HepG2 (cell line): ENCODE measurements around the gene ADAT3. TPM values are rescaled to one million over a fixed set of nuclear protein-coding genes. Genes with fewer than 3 reads are reported as not detected.
A peak's percentile ranks its signal among the peaks of the same experiment; 100 is the strongest.

ENCODE experiments used
- ARNTL ChIP-seq: sonication (generic); formaldehyde crosslinking; IDR thresholded peaks from 2 replicates; pipeline ENCODE4 v1.4.0; 2020; ENCODE audit warnings: mild to moderate bottlenecking, missing genetic modification reagents
- FOXA1 ChIP-seq, 2 experiments: fragments of 450-650 bp in 1 of 2; sonication (generic) in 1 of 2; formaldehyde crosslinking in 1 of 2; IDR thresholded peaks; 2 replicates each; pipeline versions ENCODE4 v1.4.0 to v1.6.1; 2016 to 2020; ENCODE audit warnings: missing genetic modification reagents in 1 of 2
- NFIB ChIP-seq: sonication (generic); formaldehyde crosslinking; IDR thresholded peaks from 2 replicates; pipeline ENCODE4 v1.9.0; 2021; ENCODE audit warnings: missing genetic modification reagents, mild to moderate bottlenecking, borderline replicate concordance
- SAFB2 ChIP-seq: sonication (generic); formaldehyde crosslinking; IDR thresholded peaks from 2 replicates; pipeline ENCODE4 v1.5.1; 2020; ENCODE audit warnings: missing genetic modification reagents, low read depth, mild to moderate bottlenecking, borderline replicate concordance
- ZNF780A ChIP-seq: sonication (generic); formaldehyde crosslinking; IDR thresholded peaks from 2 replicates; pipeline ENCODE4 v1.8.0; 2022; ENCODE audit warnings: mild to moderate bottlenecking, missing genetic modification reagents, moderate library complexity
- ZSCAN30 ChIP-seq: sonication (generic); formaldehyde crosslinking; IDR thresholded peaks from 2 replicates; pipeline ENCODE4 v1.5.0; 2020; ENCODE audit warnings: mild to moderate bottlenecking, missing genetic modification reagents
- polyA plus RNA-seq, 8 experiments: library from polyadenylated mRNA; depleted of rRNA in 3 of 8; stranded (reverse) in 7 of 8; unstranded in 1 of 8; fragments of >200 nt; fragmentation: Illumina TruSeq in 4 of 8; extraction: Trizol in 4 of 8; gene quantifications; 2 replicates each; pipeline versions ENCODE4 v1.2.1 to v1.2.3, GENCODE V29; 2011 to 2016; ENCODE audit warnings: low read depth in 4 of 8, missing spikeins in 1 of 8, mixed read lengths in 1 of 8; ENCODE audit not compliant: insufficient read depth in 1 of 8
- total RNA-seq, 5 experiments: library from RNA; depleted of rRNA; stranded (reverse); fragments of >200 nt; fragmentation: Illumina TruSeq; extraction: Trizol; gene quantifications; 2 replicates each; pipeline ENCODE4 v1.2.3, GENCODE V29; 2016; ENCODE audit warnings: low read depth in 1 of 5
- TF ChIP-seq, protein P1 (sequence below): sonication (generic); formaldehyde crosslinking; IDR thresholded peaks from 2 replicates; pipeline ENCODE4 v1.5.1; 2020; ENCODE audit warnings: mild to moderate bottlenecking, missing genetic modification reagents, moderate library complexity
- TF ChIP-seq, protein P2 (sequence below): sonication (generic); formaldehyde crosslinking; IDR thresholded peaks from 2 replicates; pipeline ENCODE4 v1.9.0; 2021; ENCODE audit warnings: mild to moderate bottlenecking, missing genetic modification reagents
- TF ChIP-seq, protein P3 (sequence below): sonication (generic); formaldehyde crosslinking; IDR thresholded peaks from 2 replicates; pipeline ENCODE4 v1.8.1; 2023; ENCODE audit warnings: mild to moderate bottlenecking, missing genetic modification reagents, borderline replicate concordance
- TF ChIP-seq, protein P4 (sequence below): sonication (generic); formaldehyde crosslinking; IDR thresholded peaks from 2 replicates; pipeline ENCODE4 v1.5.0; 2020; ENCODE audit warnings: mild to moderate bottlenecking, low read depth, missing genetic modification reagents, borderline replicate concordance
- TF ChIP-seq, protein P5 (sequence below): sonication (generic); formaldehyde crosslinking; IDR thresholded peaks from 2 replicates; pipeline ENCODE4 v1.9.0; 2021; ENCODE audit warnings: missing genetic modification reagents, borderline replicate concordance
- TF ChIP-seq, protein P6 (sequence below): sonication (generic); formaldehyde crosslinking; IDR thresholded peaks from 2 replicates; pipeline ENCODE4 v1.8.0; 2022; ENCODE audit warnings: mild to moderate bottlenecking, missing genetic modification reagents; ENCODE audit not compliant: insufficient replicate concordance
- TF ChIP-seq, protein P7 (sequence below): sonication (generic); formaldehyde crosslinking; IDR thresholded peaks from 2 replicates; pipeline ENCODE4 v1.4.0; 2020; ENCODE audit warnings: mild to moderate bottlenecking, missing genetic modification reagents

The ADAT3 gene
- total and polyA plus RNA-seq, 2 of the 13 experiments (the other 11 are each of a cell fraction or from before 2014, with no cell fraction given), result 0.95 to 3.5 TPM

DNA sequence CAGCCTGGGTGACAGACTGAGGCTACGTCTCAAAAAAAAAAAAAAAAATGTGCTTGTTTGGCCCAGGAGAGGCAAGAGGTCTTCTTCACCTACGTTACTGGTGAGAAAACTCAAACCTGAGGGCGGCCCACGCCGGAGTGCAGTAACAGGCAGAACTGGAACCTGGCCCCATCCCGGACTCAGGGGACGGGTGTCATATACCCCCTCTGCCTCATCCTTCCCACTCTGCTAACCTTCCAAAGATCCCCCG is 414 bp upstream of the ADAT3 start (continued):
- TF ChIP-seq, protein P1, sequence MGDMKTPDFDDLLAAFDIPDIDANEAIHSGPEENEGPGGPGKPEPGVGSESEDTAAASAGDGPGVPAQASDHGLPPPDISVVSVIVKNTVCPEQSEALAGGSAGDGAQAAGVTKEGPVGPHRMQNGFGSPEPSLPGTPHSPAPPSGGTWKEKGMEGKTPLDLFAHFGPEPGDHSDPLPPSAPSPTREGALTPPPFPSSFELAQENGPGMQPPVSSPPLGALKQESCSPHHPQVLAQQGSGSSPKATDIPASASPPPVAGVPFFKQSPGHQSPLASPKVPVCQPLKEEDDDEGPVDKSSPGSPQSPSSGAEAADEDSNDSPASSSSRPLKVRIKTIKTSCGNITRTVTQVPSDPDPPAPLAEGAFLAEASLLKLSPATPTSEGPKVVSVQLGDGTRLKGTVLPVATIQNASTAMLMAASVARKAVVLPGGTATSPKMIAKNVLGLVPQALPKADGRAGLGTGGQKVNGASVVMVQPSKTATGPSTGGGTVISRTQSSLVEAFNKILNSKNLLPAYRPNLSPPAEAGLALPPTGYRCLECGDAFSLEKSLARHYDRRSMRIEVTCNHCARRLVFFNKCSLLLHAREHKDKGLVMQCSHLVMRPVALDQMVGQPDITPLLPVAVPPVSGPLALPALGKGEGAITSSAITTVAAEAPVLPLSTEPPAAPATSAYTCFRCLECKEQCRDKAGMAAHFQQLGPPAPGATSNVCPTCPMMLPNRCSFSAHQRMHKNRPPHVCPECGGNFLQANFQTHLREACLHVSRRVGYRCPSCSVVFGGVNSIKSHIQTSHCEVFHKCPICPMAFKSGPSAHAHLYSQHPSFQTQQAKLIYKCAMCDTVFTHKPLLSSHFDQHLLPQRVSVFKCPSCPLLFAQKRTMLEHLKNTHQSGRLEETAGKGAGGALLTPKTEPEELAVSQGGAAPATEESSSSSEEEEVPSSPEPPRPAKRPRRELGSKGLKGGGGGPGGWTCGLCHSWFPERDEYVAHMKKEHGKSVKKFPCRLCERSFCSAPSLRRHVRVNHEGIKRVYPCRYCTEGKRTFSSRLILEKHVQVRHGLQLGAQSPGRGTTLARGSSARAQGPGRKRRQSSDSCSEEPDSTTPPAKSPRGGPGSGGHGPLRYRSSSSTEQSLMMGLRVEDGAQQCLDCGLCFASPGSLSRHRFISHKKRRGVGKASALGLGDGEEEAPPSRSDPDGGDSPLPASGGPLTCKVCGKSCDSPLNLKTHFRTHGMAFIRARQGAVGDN (CRISPR knock-in tag), result no peak
- TF ChIP-seq, protein P2, sequence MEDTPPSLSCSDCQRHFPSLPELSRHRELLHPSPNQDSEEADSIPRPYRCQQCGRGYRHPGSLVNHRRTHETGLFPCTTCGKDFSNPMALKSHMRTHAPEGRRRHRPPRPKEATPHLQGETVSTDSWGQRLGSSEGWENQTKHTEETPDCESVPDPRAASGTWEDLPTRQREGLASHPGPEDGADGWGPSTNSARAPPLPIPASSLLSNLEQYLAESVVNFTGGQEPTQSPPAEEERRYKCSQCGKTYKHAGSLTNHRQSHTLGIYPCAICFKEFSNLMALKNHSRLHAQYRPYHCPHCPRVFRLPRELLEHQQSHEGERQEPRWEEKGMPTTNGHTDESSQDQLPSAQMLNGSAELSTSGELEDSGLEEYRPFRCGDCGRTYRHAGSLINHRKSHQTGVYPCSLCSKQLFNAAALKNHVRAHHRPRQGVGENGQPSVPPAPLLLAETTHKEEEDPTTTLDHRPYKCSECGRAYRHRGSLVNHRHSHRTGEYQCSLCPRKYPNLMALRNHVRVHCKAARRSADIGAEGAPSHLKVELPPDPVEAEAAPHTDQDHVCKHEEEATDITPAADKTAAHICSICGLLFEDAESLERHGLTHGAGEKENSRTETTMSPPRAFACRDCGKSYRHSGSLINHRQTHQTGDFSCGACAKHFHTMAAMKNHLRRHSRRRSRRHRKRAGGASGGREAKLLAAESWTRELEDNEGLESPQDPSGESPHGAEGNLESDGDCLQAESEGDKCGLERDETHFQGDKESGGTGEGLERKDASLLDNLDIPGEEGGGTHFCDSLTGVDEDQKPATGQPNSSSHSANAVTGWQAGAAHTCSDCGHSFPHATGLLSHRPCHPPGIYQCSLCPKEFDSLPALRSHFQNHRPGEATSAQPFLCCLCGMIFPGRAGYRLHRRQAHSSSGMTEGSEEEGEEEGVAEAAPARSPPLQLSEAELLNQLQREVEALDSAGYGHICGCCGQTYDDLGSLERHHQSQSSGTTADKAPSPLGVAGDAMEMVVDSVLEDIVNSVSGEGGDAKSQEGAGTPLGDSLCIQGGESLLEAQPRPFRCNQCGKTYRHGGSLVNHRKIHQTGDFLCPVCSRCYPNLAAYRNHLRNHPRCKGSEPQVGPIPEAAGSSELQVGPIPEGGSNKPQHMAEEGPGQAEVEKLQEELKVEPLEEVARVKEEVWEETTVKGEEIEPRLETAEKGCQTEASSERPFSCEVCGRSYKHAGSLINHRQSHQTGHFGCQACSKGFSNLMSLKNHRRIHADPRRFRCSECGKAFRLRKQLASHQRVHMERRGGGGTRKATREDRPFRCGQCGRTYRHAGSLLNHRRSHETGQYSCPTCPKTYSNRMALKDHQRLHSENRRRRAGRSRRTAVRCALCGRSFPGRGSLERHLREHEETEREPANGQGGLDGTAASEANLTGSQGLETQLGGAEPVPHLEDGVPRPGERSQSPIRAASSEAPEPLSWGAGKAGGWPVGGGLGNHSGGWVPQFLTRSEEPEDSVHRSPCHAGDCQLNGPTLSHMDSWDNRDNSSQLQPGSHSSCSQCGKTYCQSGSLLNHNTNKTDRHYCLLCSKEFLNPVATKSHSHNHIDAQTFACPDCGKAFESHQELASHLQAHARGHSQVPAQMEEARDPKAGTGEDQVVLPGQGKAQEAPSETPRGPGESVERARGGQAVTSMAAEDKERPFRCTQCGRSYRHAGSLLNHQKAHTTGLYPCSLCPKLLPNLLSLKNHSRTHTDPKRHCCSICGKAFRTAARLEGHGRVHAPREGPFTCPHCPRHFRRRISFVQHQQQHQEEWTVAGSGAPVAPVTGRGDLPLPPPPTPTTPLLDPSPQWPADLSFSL (CRISPR knock-in tag), result no peak
- TF ChIP-seq, protein P3, sequence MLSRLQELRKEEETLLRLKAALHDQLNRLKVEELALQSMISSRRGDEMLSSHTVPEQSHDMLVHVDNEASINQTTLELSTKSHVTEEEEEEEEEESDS, result no peak
- TF ChIP-seq, protein P4, sequence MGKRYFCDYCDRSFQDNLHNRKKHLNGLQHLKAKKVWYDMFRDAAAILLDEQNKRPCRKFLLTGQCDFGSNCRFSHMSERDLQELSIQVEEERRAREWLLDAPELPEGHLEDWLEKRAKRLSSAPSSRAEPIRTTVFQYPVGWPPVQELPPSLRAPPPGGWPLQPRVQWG (CRISPR knock-in tag), result no peak
- TF ChIP-seq ZNF780A (CRISPR knock-in tag), result no peak
- no peak for TF ChIP-seq SAFB2 (CRISPR knock-in tag)
- no peak for TF ChIP-seq NFIB (CRISPR knock-in tag)
- no peak for TF ChIP-seq ZSCAN30 (CRISPR knock-in tag)
- TF ChIP-seq, protein P5, sequence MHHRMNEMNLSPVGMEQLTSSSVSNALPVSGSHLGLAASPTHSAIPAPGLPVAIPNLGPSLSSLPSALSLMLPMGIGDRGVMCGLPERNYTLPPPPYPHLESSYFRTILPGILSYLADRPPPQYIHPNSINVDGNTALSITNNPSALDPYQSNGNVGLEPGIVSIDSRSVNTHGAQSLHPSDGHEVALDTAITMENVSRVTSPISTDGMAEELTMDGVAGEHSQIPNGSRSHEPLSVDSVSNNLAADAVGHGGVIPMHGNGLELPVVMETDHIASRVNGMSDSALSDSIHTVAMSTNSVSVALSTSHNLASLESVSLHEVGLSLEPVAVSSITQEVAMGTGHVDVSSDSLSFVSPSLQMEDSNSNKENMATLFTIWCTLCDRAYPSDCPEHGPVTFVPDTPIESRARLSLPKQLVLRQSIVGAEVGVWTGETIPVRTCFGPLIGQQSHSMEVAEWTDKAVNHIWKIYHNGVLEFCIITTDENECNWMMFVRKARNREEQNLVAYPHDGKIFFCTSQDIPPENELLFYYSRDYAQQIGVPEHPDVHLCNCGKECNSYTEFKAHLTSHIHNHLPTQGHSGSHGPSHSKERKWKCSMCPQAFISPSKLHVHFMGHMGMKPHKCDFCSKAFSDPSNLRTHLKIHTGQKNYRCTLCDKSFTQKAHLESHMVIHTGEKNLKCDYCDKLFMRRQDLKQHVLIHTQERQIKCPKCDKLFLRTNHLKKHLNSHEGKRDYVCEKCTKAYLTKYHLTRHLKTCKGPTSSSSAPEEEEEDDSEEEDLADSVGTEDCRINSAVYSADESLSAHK (CRISPR knock-in tag), result no peak
- TF ChIP-seq, protein P6, sequence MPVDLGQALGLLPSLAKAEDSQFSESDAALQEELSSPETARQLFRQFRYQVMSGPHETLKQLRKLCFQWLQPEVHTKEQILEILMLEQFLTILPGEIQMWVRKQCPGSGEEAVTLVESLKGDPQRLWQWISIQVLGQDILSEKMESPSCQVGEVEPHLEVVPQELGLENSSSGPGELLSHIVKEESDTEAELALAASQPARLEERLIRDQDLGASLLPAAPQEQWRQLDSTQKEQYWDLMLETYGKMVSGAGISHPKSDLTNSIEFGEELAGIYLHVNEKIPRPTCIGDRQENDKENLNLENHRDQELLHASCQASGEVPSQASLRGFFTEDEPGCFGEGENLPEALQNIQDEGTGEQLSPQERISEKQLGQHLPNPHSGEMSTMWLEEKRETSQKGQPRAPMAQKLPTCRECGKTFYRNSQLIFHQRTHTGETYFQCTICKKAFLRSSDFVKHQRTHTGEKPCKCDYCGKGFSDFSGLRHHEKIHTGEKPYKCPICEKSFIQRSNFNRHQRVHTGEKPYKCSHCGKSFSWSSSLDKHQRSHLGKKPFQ (CRISPR knock-in tag), result peak; percentile 19
- TF ChIP-seq ARNTL (CRISPR knock-in tag), result no peak
- no peak for TF ChIP-seq FOXA1 (IDR thresholded peaks at IDR 0.05)
- no peak for TF ChIP-seq FOXA1 (CRISPR knock-in tag; IDR thresholded peaks at IDR 0.05)
- TF ChIP-seq, protein P7, sequence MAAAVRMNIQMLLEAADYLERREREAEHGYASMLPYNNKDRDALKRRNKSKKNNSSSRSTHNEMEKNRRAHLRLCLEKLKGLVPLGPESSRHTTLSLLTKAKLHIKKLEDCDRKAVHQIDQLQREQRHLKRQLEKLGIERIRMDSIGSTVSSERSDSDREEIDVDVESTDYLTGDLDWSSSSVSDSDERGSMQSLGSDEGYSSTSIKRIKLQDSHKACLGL (CRISPR knock-in tag), result no peak
